CD4-positive, alpha-beta T cell treated with Interferon alpha-2 for 1 hour (primary cell): ENCODE results near the gene ADIPOR1.
A peak's percentile ranks its signal among the peaks of the same experiment; 100 is the strongest.
"Not testable (repeated sequence)": the region's sequence is repeated elsewhere in the genome, so short reads cannot be mapped to it uniquely, and the experiment has no call there.

Source experiments
- DNase-seq, 2 donors: peaks; one replicate each; pipeline ENCODE4 v3.0.0-alpha.2; 2020 to 2022

The ADIPOR1 gene

GRCh38 chr1:202934755-202935154 lies 23.4 kb downstream of the ADIPOR1 start:
- DNase-seq: no peak

GRCh38 chr1:202932476-202932875 lies 25.6 kb downstream of the ADIPOR1 start:
- DNase-seq: no peak

GRCh38 chr1:202926581-202927491 lies 31.3 kb downstream of the ADIPOR1 start, which contains the start of gene KLHL12:
TSS of gene KLHL12 (minus strand) at chr1:202927234. CDS start at chr1:202925162, 2,072 bp downstream.
- peak; percentile 94 to 95 for DNase-seq

DNA sequence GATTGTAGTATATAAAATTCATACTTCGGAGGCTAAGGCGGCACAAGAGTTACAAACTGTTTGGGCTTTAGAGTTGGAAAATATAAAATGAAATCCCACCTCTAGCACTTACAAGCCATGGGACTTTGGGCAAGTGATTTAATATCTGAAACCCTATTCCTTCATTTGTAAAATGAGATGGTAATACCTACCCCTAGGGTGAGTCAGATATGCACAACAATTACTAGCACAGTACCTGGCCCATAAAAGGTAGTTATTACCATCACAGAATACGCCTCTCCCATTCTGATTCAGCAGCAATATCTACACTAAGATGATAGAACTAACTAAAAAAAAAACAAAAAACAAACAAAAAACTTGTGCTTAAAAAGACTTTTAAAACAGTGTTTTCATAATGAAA lies 34.6 kb downstream of the ADIPOR1 start:
- no peak for DNase-seq

- no peak for DNase-seq
These were observed 38.5 kb downstream of the ADIPOR1 start for GRCh38 chr1:202919615-202920014.

DNA sequence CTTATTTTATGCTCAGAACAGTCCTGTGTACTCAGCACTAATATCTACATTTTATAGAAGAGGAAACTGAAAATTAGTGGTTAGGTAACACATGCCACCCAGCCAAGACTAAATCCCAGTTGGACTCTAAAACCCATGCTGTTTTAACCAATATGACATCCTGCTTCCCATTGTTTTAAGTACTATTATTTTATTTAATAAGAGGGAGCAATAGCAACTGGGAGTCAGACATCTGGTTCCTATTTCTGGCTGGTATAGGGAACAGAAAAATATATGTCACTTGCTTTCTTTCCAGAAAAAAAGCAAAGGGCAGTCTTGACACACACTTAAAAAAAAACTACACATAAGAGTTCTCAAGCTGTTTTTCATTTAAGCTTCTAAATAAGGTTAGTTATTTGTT lies 43.0 kb downstream of the ADIPOR1 start:
- no peak for DNase-seq

GRCh38 chr1:202912476-202912875 lies 45.6 kb downstream of the ADIPOR1 start:
- not testable (repeated sequence) for DNase-seq

- no peak for DNase-seq
These were observed 48.6 kb downstream of the ADIPOR1 start for GRCh38 chr1:202909494-202909893.

- DNase-seq: no peak
These were observed 49.1 kb downstream of the ADIPOR1 start for GRCh38 chr1:202908998-202909397.

- no peak for DNase-seq
These were observed 52.8 kb downstream of the ADIPOR1 start for GRCh38 chr1:202905331-202905730.

GRCh38 chr1:202903808-202904207 lies 54.3 kb downstream of the ADIPOR1 start:
- not testable (repeated sequence) for DNase-seq

GRCh38 chr1:202901555-202901954 lies 56.6 kb downstream of the ADIPOR1 start:
- no peak for DNase-seq

GRCh38 chr1:202892501-202892900 lies 65.6 kb downstream of the ADIPOR1 start:
- DNase-seq: no peak
